ENCODE measurements around the gene NPIPB8. TPM values are rescaled to one million over a fixed set of nuclear protein-coding genes. Genes with fewer than 3 reads are reported as not detected.
"Not testable (repeated sequence)": the region's sequence is repeated elsewhere in the genome, so short reads cannot be mapped to it uniquely, and the experiment has no call there.

Gene NPIPB8
- total and polyA plus RNA-seq, 7 donors: 0.12 to 1.8 (median 0.41) TPM; not detected in 3

DNA sequence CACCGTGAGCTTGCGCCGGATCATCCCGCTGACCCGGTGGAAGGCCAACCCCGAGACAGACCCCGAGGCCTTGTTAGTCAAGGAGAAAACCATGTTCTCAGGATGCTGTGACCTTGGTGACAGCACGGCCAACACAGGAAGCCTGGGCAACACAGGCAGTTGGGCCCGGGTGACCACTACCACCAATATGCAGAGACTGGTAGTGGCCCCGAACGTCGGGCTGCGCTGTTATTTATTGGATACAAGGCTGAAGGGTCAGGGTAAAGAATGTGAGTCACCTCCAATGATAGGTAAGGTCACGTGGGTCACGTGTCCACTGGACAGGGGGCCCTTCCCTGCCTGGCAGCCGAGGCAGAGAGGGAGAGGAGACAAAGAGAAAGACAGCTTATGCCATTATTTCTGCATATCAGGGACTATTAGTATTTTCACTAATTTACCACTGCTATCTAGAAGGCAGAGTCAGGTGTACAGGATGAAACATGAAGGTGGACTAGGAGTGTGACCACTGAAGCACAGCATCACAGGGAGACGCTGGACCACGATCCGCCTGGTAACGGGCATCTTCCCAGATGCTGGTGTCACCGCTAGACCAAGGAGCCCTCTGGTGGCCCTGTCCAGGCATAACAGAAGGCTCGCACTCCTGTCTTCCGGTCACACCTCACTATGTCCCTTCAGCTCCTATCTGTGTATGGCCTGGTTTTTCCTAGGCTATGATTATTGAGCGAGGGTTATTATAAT is 22.2 kb upstream of the NPIPB8 start:
- H3K4me3 ChIP-seq; H3K27me3 ChIP-seq; H3K9me3 ChIP-seq; H3K36me3 ChIP-seq; DNase-seq; intact Hi-C loops (cut with DNase I); H3K4me1 ChIP-seq; H3K27ac ChIP-seq: not testable (repeated sequence)
- 46 to 62% methylated on average over 17 of the region's 24 CpGs for WGBS, 2 donors
- TF ChIP-seq, protein P1, sequence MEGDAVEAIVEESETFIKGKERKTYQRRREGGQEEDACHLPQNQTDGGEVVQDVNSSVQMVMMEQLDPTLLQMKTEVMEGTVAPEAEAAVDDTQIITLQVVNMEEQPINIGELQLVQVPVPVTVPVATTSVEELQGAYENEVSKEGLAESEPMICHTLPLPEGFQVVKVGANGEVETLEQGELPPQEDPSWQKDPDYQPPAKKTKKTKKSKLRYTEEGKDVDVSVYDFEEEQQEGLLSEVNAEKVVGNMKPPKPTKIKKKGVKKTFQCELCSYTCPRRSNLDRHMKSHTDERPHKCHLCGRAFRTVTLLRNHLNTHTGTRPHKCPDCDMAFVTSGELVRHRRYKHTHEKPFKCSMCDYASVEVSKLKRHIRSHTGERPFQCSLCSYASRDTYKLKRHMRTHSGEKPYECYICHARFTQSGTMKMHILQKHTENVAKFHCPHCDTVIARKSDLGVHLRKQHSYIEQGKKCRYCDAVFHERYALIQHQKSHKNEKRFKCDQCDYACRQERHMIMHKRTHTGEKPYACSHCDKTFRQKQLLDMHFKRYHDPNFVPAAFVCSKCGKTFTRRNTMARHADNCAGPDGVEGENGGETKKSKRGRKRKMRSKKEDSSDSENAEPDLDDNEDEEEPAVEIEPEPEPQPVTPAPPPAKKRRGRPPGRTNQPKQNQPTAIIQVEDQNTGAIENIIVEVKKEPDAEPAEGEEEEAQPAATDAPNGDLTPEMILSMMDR (IDR thresholded peaks at IDR 0.05): peak; percentile 53 to 65 (median 62)

DNA sequence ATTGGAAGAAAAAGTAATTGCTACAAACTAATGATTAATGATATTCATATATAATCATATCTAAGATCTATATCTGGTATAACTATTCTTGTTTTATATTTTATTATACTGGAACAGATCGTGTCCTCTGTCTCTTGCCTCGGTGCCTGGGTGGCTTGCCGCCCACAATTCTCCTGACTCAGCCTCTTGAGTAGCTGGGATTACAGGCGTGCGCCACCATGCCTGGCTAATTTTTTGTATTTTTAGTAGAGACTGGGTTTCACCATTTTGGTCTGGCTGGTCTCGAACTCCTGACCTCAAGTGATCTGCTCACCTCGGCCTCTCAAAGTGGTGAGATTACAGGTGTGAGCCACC is 21.7 kb upstream of the NPIPB8 start:
- WGBS, 2 donors: 82 to 90% methylated on average over 7 of the region's 7 CpGs
- intact Hi-C loops (cut with DNase I); H3K36me3 ChIP-seq; H3K4me3 ChIP-seq; H3K9me3 ChIP-seq; H3K27me3 ChIP-seq; H3K27ac ChIP-seq; DNase-seq; H3K4me1 ChIP-seq: not testable (repeated sequence)

DNA sequence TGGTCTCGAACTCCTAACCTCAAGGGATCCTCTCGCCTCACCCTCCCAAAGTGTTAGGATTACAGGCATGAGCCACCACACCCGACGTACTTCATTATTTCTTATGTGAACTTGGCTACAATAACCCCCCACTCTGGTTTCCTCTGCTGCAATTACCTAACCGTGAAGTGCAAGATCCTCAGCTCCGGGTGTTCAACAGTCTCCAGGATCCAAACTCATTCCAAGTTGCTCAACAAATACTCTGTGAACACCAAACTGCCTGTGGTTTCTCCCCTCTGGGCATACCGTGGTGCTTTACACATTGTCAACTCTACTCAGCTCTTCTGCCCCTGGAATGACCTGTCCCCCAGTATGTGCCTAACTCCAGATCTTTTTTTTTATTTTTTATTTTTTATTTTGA is 21.2 kb upstream of the NPIPB8 start:
- H3K4me1 ChIP-seq: no peaks in the 10 kb centered on the region
- WGBS, 2 donors: 77 to 86% methylated on average over 7 of the region's 7 CpGs
- no peak overlapping the region for H3K27ac ChIP-seq
- H3K4me3 ChIP-seq: no peak overlapping the region
- DNase-seq: no peak
- no peaks in the 10 kb centered on the region for H3K9me3 ChIP-seq
- no peaks in the 10 kb centered on the region for H3K36me3 ChIP-seq
- intact Hi-C loops (cut with DNase I): no loop called here
- H3K27me3 ChIP-seq: peaks cover 0 to 3% (median 0%) of the 10 kb centered on the region in 3 donors
- TF ChIP-seq, protein P1 (IDR thresholded peaks at IDR 0.05): no peak
- no peak for TF ChIP-seq POLR2AphosphoS5 (IDR thresholded peaks at IDR 0.05)
- no peak for TF ChIP-seq EP300 (IDR thresholded peaks at IDR 0.05)
- no peak for TF ChIP-seq POLR2A (IDR thresholded peaks at IDR 0.05)

DNA sequence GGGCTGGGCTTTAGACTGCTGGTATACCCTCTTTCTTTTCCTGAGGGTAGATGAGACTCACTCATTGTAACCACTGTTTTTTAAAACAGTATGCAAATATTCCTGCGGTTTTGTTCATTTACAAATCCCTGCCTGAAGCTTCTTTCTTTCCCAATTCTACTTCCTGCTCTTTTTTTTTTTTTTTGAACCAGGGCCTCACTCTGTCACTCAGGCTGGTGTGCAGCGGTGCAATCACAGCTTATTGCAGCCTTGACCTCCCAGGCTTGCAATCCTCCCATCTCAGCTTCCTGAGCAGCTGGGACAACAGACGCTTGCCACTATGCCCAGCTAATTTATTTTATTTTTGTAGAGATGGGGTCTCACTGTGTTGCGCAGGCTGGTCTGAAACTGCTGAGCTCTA is 20.0 kb upstream of the NPIPB8 start:
- H3K9me3 ChIP-seq: no peaks in the 10 kb centered on the region
- TF ChIP-seq POLR2A (IDR thresholded peaks at IDR 0.05): no peak
- TF ChIP-seq POLR2AphosphoS5 (IDR thresholded peaks at IDR 0.05): no peak
- TF ChIP-seq, protein P1 (IDR thresholded peaks at IDR 0.05): no peak
- no peak for TF ChIP-seq EP300 (IDR thresholded peaks at IDR 0.05)
- no peak overlapping the region for H3K27ac ChIP-seq
- peaks cover 0 to 3% (median 0%) of the 10 kb centered on the region in 3 donors for H3K27me3 ChIP-seq
- intact Hi-C loops (cut with DNase I): no loop called here
- no peaks in the 10 kb centered on the region for H3K36me3 ChIP-seq
- no peak for DNase-seq
- no peak overlapping the region for H3K4me3 ChIP-seq
- WGBS, 2 donors: 66 to 73% methylated on average over 4 of the region's 4 CpGs
- peaks cover 0 to 4% (median 1%) of the 10 kb centered on the region in 4 donors for H3K4me1 ChIP-seq

DNA sequence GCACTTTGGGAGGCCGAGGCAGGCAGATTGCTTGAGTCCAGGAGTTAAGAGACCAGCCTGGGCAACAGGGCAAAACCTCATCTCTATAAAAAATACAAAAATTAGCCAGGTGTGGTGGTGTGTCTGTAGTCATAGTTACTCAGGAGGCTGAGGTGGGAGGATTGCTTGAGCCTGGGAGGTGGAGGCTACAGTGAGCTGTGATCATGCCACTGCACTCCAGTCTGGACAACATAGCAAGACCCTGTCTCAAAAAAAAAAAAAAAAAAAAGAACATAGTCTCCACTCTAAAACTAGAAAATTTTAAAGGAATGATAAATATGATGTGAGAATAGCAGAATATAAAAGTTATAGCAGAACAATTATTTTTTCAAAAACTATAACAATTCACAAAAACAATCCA is 17.5 kb upstream of the NPIPB8 start:
- DNase-seq; H3K9me3 ChIP-seq; H3K27ac ChIP-seq; H3K36me3 ChIP-seq; H3K4me3 ChIP-seq; H3K27me3 ChIP-seq; intact Hi-C loops (cut with DNase I): not testable (repeated sequence)
- peaks cover 0 to 11% (median 9%) of the 10 kb centered on the region in 4 donors for H3K4me1 ChIP-seq
- WGBS, 2 donors: 89% methylated on average over 1 of the region's 1 CpG
